NB4 (cell line): ENCODE data around the gene FAM169A.

ENCODE experiments used
- MAX ChIP-seq: IDR thresholded peaks from 2 replicates; pipeline ENCODE4 v1.6.1; 2011; ENCODE audit warnings: low read depth, low read length
- TF ChIP-seq, protein P1 (sequence below): IDR thresholded peaks from one replicate; pipeline ENCODE4 v1.5.1; 2012; ENCODE audit warnings: low read depth, low read length

GRCh38 chr5:74763504-74763903, 102.7 kb downstream of the FAM169A start:
- TF ChIP-seq, protein P1, sequence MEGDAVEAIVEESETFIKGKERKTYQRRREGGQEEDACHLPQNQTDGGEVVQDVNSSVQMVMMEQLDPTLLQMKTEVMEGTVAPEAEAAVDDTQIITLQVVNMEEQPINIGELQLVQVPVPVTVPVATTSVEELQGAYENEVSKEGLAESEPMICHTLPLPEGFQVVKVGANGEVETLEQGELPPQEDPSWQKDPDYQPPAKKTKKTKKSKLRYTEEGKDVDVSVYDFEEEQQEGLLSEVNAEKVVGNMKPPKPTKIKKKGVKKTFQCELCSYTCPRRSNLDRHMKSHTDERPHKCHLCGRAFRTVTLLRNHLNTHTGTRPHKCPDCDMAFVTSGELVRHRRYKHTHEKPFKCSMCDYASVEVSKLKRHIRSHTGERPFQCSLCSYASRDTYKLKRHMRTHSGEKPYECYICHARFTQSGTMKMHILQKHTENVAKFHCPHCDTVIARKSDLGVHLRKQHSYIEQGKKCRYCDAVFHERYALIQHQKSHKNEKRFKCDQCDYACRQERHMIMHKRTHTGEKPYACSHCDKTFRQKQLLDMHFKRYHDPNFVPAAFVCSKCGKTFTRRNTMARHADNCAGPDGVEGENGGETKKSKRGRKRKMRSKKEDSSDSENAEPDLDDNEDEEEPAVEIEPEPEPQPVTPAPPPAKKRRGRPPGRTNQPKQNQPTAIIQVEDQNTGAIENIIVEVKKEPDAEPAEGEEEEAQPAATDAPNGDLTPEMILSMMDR = no peak
- no peak for TF ChIP-seq MAX
